A549 (cell line): ENCODE measurements around the gene PGM2L1.

Experiments used
- KDM1A ChIP-seq: fragments of 200-600 bp; sonication (generic); IDR thresholded peaks from 2 replicates; pipeline ENCODE4 v1.6.1; 2016; ENCODE audit warnings: low read depth, mild to moderate bottlenecking
- POLR2A ChIP-seq: IDR thresholded peaks from 2 replicates; pipeline ENCODE4 v1.6.1; 2012; ENCODE audit warnings: mild to moderate bottlenecking, low read length
- ZNF302 ChIP-seq: fragments of 250-450 bp; sonication (Bioruptor Pico); IDR thresholded peaks from 2 replicates; pipeline ENCODE4 v1.9.0; 2021; ENCODE audit warnings: inconsistent platforms, mild to moderate bottlenecking, moderate library complexity
- TF ChIP-seq, protein P1 (sequence below): fragments of 200-600 bp; sonication (generic); IDR thresholded peaks from 2 replicates; pipeline ENCODE4 v1.6.1; 2016; ENCODE audit warnings: antibody characterized with exemption, mild to moderate bottlenecking, moderate library complexity
- TF ChIP-seq, protein P2 (sequence below): fragments of >200 bp; sonication (Bioruptor Twin); formaldehyde crosslinking; IDR thresholded peaks from 2 replicates; pipeline ENCODE4 v1.6.1; 2016
- TF ChIP-seq, protein P3 (sequence below): IDR thresholded peaks from 2 replicates; pipeline ENCODE4 v1.6.1; 2012
- TF ChIP-seq, protein P4 (sequence below): fragments of >200 bp; sonication (Bioruptor Twin); formaldehyde crosslinking; IDR thresholded peaks from 3 replicates; pipeline ENCODE4 v1.5.1; 2016

DNA sequence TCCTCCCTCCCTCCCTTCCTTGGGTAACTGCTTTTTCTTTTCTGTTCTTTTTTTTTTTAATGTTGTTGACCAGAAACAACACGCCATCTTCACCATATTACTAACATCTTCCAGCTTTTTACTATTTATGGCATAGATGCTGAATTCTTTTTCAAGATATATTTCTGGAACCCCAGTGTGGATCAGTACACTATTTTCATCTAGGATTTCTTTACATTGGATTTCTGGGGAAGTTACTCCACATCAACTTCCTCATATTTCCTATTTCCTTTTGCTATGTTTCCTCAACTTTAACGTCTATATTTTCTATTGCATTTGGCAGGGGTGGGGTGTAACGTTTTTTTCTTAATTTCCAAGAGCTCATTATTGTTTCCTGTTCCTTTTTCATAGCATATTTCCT, 7.0 kb downstream of the PGM2L1 start:
- TF ChIP-seq, protein P1, sequence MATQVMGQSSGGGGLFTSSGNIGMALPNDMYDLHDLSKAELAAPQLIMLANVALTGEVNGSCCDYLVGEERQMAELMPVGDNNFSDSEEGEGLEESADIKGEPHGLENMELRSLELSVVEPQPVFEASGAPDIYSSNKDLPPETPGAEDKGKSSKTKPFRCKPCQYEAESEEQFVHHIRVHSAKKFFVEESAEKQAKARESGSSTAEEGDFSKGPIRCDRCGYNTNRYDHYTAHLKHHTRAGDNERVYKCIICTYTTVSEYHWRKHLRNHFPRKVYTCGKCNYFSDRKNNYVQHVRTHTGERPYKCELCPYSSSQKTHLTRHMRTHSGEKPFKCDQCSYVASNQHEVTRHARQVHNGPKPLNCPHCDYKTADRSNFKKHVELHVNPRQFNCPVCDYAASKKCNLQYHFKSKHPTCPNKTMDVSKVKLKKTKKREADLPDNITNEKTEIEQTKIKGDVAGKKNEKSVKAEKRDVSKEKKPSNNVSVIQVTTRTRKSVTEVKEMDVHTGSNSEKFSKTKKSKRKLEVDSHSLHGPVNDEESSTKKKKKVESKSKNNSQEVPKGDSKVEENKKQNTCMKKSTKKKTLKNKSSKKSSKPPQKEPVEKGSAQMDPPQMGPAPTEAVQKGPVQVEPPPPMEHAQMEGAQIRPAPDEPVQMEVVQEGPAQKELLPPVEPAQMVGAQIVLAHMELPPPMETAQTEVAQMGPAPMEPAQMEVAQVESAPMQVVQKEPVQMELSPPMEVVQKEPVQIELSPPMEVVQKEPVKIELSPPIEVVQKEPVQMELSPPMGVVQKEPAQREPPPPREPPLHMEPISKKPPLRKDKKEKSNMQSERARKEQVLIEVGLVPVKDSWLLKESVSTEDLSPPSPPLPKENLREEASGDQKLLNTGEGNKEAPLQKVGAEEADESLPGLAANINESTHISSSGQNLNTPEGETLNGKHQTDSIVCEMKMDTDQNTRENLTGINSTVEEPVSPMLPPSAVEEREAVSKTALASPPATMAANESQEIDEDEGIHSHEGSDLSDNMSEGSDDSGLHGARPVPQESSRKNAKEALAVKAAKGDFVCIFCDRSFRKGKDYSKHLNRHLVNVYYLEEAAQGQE, result no peak
- TF ChIP-seq, protein P2, sequence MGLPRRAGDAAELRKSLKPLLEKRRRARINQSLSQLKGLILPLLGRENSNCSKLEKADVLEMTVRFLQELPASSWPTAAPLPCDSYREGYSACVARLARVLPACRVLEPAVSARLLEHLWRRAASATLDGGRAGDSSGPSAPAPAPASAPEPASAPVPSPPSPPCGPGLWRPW, result no peak
- TF ChIP-seq, protein P3, sequence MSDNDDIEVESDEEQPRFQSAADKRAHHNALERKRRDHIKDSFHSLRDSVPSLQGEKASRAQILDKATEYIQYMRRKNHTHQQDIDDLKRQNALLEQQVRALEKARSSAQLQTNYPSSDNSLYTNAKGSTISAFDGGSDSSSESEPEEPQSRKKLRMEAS, result no peak
- TF ChIP-seq, protein P4, sequence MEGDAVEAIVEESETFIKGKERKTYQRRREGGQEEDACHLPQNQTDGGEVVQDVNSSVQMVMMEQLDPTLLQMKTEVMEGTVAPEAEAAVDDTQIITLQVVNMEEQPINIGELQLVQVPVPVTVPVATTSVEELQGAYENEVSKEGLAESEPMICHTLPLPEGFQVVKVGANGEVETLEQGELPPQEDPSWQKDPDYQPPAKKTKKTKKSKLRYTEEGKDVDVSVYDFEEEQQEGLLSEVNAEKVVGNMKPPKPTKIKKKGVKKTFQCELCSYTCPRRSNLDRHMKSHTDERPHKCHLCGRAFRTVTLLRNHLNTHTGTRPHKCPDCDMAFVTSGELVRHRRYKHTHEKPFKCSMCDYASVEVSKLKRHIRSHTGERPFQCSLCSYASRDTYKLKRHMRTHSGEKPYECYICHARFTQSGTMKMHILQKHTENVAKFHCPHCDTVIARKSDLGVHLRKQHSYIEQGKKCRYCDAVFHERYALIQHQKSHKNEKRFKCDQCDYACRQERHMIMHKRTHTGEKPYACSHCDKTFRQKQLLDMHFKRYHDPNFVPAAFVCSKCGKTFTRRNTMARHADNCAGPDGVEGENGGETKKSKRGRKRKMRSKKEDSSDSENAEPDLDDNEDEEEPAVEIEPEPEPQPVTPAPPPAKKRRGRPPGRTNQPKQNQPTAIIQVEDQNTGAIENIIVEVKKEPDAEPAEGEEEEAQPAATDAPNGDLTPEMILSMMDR, result no peak
- TF ChIP-seq POLR2A, result no peak
- TF ChIP-seq KDM1A, result no peak
- no peak for TF ChIP-seq ZNF302 (CRISPR knock-in tag)
